ENCODE measurements around the gene CCDC71L.

The CCDC71L gene

DNA sequence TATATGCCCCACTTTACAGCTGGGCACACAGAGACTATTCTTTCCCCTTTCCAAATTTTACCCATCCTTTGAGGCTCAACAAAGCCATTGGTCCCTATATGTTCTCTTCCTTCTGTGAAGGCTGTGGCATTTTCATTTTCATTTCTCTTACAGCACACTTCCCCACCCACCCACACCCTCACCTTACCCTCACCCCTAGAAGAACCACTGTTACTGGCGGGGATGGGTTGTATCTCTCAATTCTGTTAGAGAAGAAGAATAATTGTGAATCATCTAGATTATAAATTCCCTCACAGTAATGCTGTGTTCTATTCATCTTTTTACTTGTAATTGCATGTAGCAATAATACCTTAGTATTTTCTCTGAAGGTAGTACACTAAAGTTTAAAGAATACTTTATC lies 10.2 kb upstream of the CCDC71L start:
- no peak for DNase-seq (ENCODE audit: low read depth, low spot score)
- ChIA-PET CTCF (interaction anchor here (1.3 kb wide), 1 partner anchor 11 kb away, joined by 7 read pairs; the partner anchor contains the start of gene CCDC71L), POLR2A (no interaction called here)
- no peak overlapping the region for H3K4me3 ChIP-seq (ENCODE audit: low read depth, low read length)
- TF ChIP-seq, protein P1, sequence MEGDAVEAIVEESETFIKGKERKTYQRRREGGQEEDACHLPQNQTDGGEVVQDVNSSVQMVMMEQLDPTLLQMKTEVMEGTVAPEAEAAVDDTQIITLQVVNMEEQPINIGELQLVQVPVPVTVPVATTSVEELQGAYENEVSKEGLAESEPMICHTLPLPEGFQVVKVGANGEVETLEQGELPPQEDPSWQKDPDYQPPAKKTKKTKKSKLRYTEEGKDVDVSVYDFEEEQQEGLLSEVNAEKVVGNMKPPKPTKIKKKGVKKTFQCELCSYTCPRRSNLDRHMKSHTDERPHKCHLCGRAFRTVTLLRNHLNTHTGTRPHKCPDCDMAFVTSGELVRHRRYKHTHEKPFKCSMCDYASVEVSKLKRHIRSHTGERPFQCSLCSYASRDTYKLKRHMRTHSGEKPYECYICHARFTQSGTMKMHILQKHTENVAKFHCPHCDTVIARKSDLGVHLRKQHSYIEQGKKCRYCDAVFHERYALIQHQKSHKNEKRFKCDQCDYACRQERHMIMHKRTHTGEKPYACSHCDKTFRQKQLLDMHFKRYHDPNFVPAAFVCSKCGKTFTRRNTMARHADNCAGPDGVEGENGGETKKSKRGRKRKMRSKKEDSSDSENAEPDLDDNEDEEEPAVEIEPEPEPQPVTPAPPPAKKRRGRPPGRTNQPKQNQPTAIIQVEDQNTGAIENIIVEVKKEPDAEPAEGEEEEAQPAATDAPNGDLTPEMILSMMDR (IDR thresholded peaks at IDR 0.05; ENCODE audit: insufficient read depth, low read length, missing control alignments): no peak

DNA sequence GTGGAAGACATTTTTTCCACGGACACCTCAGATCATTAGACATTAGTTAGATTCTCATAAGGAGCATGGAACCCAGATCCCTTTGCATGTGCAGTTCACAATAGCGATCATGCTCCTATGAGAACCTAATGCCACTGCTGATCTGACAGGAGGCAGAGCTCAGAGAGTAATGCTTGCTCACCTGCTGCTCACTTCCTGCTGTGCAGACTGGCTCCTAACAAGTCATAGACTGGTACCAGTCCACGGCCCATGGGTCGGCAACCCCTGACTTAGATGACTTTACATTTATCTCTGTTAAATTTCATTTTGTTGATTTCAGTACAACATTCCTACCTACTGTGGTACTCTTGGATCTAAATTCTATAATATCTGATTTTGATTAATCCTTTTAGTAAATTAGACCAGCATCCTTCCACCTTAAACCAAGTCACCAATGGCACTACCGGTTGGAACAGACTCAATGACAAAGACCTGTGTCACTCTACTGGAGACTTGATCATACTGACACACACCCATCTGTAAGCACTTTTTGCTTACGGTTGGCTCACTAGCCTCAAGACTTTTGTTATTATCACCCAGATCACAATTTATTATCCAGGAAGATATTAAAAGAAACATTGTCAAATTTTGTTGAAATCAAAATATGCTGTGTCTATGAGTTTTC lies 8.0 kb upstream of the CCDC71L start:
- ChIA-PET POLR2A (no interaction called here), CTCF (interaction anchor here (1.3 kb wide), 1 partner anchor 10 kb away, joined by 4 read pairs; no protein-coding TSS in a partner anchor)
- TF ChIP-seq, protein P1 (IDR thresholded peaks at IDR 0.05; ENCODE audit: insufficient read depth, low read length, missing control alignments): no peak
- H3K4me3 ChIP-seq (ENCODE audit: low read depth, low read length): no peak overlapping the region
- DNase-seq (ENCODE audit: low read depth, low spot score): no peak

DNA sequence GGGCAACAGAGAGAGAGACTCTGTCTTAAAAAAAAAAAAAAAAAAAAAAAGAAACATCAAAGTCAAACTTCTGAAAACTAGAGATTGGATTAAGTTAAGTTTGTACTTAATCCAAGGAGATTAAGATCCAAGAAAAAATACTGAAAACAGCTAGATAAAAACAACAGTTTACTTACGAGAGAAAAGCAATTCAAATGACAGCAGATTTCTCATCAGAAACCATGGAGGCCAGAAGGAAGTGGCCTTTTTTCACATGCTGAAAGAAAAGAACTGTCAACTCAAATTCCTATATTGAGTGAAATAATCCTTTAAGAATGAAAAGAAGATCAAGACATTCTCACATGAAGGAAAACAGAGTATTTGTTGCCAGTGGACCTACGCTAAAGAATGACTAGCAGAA lies 5.4 kb upstream of the CCDC71L start:
- TF ChIP-seq, protein P1 (IDR thresholded peaks at IDR 0.05; ENCODE audit: insufficient read depth, low read length, missing control alignments): no peak
- no peak overlapping the region for H3K4me3 ChIP-seq (ENCODE audit: low read depth, low read length)
- ChIA-PET CTCF (no interaction called here), POLR2A (interaction anchor here (0.7 kb wide), 1 partner anchor 61 kb away, joined by 4 read pairs; no protein-coding TSS in a partner anchor)
- DNase-seq (ENCODE audit: low read depth, low spot score): no peak

DNA sequence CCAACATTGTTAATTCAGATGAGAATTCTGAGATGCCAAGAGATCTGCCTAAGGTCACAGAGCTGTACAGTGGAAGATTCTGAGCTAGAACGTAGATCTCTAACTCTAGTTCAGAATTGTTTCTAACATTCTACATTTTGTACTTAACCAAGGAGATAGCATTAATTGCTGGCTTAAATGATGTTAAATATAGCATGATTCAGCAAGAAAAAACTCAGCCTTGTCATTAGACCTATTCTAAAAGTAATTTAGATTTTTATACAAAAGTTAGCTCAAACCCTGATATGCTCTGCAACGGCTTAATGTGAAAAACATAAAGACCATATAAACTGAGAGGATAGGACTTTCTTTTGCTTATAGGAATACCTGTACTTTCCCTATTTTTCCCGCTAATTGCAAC lies 3.4 kb upstream of the CCDC71L start:
- DNase-seq (ENCODE audit: low read depth, low spot score): no peak
- ChIA-PET CTCF (interaction anchor here (1.0 to 3.9 kb wide), 5 partner anchors 9 to 488 kb away, joined by 3 to 21 read pairs (median 4); no protein-coding TSS in a partner anchor), POLR2A (no interaction called here)
- TF ChIP-seq, protein P1 (IDR thresholded peaks at IDR 0.05; ENCODE audit: insufficient read depth, low read length, missing control alignments): no peak
- no peak overlapping the region for H3K4me3 ChIP-seq (ENCODE audit: low read depth, low read length)

DNA sequence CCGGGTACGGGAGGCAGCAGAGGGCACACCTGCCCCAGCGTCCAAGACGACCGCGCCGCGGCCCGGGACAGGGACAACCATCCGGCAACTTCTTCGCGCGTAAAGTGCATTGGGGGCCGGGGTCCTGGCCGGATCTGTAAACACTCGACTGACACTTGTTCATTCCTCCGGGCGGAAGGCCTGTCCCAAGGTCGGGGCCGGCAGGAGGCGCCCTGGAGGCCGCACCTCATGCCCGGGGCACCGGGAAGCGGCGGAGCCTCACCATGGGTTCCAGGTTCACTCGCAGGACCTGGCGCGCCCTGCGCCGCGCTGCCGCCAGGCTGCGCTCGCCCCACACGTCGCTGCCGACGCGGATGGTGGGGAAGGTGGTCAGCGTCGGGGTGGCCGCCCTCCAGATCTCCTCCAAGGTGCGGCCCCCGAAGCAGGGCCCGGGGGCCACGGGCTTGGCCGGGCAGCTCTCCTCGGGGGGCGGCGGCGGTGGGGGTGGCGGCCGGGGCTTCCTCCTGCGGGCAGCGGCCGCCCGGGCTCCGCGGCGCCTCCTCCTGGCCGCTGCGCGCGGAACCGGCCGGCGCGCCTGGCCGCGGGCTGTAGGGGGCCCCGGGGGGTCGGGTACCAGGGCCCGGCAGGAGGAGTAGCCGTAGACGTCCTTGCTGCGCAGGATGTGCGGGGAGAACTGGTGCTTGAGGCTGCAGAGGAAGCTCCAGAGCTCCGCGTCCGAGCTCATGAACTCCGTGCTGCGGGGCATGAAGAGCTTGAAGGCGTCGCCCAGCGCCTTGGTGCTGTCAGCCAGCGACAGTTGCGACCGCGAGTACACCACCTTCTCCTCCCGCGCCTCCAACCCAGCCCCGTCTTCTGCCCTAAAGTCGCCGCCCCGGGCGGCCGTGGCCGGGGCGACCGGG lies 746 bp downstream of the CCDC71L start:
- H3K4me3 ChIP-seq (ENCODE audit: low read depth, low read length): peak overlapping the region; percentile 83
- CTCF ChIA-PET: interaction anchor here (0.6 to 4.7 kb wide), 40 partner anchors 10 to 483 kb away, joined by 3 to 89 read pairs (median 5); no protein-coding TSS in a partner anchor
- POLR2A ChIA-PET: interaction anchor here (0.6 to 1.0 kb wide), 4 partner anchors 76 to 119 kb away, joined by 3 read pairs; no protein-coding TSS in a partner anchor
- TF ChIP-seq, protein P1 (IDR thresholded peaks at IDR 0.05; ENCODE audit: insufficient read depth, low read length, missing control alignments): peak; percentile 82
- DNase-seq (ENCODE audit: low read depth, low spot score): no peak

All from AG04449 (cell line).